Astrocyte of the hippocampus (primary cell): ENCODE data around the gene MGST1.
"Not testable (repeated sequence)": the region's sequence is repeated elsewhere in the genome, so short reads cannot be mapped to it uniquely, and the experiment has no call there.

Experiments
- DNase-seq: peaks from one replicate; pipeline ENCODE4 v3.0.0; 2011; ENCODE audit warnings: low read depth, low spot score

Gene MGST1

DNA sequence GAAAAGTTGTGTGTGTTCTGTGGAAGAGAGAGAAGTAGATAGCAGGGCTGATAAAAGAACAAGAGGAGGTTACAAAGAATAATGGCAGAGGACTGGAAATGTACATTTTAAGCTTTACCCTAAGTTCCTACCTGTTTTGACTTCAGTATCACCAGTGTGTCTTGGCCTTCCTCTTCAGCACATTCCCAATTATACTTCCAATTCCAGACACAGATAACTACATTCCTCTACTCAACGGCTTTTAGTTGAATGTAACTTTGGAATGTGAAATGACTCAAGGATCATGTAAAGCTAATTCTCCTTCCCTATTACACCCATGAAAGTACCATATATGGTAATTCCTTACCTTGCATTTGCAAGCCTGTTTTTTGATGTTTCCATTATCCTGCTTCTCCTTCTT lies 5.0 kb downstream of the MGST1 start:
- peak; percentile 36 for DNase-seq

DNA sequence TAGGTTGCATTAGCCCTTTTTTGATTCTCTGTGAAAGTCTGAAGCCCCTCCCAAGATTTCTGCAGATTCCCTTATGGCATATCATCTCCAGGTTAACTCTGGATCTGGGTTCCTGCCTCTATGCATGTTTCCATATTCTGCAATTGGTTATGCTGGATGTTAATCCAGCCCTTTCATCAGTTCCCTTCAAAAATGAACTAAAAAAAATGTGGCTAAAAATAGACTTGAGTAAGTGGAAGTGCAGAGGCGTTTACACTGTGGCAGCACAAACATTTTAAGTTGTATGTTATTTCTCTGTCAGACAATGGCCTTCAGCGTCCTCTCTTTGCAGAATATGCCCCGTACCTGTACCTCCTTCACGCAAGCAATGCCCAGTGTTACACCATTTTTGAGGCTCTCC lies 11.4 kb downstream of the MGST1 start:
- no peak for DNase-seq

DNA sequence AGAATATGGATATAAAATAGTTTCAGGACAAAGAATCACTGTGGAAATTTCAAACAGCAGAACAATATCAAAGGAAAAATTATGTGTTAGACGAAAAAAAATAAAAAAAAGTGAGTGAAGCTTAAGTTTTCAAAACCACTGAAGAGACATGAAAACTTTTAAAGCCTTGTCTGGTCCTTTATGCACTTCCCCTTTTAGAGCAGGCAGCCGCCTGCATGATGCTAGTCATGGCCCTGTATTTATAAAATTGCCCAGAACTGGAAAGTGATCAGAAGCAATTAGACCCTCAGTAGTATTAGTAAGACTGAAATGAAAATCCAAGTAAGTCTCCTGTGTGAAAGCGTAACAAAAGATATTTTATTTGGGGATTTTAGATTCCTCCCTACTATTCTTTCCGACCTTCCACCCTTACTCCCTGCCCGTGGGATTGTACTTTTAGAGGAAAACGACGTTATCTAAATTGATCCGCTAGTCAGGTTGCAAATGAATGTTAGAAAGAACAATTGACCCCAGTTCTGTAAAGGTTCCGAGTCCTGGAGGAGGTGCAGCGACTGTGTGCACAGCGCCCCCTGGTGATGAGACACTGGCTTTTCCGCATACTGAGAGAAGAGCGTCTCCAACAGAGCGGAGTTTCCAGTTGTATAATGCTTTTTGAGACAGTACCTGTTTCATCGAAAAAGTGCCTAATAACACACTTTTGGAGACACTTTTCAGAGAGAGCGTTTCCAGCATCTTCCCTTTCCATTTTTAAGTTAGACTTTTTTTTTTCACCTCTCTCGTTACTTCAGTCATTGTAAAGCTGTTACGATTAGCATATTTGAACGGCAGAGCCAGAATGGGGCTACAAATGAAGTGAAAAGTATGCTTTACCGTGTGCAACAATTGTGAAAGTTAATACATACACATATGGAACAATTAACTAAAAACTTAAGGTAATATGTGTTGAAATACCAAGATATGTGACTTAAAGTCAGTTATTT lies 12.4 kb downstream of the MGST1 start:
- peak; percentile 40 for DNase-seq

DNA sequence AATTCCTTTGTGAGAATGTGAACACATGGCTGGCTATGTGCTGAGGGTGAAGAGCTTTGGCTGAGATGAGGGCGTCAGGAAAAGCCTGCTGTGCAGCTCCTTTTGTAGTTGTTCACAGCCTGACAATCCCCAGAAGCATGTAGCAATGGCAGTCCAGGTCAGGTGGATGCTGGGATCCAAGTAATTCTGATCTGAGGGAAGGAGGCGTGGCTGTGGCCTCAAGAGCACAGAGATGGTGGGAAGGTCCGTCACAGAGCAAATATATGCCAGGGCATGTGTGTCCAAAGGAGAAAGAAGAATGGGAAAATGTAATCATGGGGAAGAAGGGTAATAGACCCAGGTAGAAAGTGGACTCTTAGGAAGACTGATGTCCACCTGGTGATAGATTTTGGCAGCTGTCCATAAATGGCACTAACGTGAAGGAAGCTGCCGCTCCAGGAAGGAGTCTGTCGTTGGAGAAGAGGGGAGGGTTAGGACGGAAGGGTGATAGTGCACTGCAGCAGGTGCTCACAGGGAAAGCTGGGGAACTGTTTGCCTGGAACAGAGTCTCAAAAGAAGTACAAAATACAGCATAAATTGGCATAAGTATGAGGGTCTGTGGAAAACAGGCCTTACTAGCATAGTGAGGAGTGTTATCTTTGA lies 13.8 kb downstream of the MGST1 start:
- DNase-seq, result no peak

DNA sequence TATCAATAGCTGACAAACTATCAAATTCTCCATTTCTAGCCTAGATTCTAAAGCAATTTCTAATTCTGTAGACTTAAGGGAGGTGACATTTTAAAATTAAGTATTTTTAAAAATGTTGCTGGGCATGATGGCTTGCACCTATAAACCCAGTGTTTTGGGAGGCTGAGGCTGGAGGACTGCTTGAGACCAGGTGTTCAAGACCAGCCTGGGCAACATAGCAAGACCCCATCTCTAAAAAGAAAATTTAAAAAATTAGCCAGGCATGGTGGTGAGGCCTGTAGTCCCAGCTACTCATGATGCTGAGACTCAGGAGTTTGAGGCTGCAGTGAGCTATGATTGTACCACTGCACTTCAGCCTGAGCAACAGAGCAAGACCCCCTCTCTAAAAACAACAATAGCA lies 15.1 kb downstream of the MGST1 start:
- DNase-seq, result no peak

DNA sequence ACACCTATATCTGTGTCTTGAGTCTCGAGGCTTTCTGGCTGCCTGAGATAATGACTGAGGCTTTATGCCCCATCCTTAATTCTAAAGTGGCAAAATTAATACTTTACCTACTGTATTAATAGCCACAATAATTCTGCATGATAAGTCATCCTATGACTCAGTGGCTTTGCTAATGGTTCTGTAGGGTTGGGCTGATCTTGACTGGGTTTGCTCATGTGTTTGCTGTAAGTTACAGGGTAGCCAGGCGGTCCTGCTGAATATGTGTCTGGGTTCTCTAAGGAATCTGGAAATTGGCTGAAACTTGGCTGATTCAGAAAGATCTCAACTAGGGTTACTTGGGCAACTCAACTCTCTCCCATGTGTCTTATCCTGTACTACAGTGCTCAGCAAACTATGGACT lies 21.7 kb downstream of the MGST1 start:
- DNase-seq, result no peak

DNA sequence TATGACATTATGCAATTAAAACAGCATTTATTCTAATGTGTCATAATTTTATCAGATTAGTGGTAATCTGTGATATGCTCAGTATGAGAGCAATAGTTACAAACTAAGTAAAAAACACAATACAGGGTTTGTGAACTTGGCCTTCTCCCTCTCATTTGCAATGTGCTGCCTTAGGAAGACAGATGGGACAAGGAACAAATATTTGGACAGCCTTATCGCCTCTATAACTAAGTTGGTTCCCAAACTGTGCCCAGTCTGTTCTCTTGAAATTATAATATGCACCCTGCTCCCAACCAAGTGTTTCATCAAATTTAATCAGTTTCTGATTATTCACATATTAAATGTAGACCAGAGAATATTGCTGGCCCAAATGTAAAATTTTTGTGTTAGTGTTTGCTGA lies 22.7 kb downstream of the MGST1 start:
- DNase-seq, result no peak

DNA sequence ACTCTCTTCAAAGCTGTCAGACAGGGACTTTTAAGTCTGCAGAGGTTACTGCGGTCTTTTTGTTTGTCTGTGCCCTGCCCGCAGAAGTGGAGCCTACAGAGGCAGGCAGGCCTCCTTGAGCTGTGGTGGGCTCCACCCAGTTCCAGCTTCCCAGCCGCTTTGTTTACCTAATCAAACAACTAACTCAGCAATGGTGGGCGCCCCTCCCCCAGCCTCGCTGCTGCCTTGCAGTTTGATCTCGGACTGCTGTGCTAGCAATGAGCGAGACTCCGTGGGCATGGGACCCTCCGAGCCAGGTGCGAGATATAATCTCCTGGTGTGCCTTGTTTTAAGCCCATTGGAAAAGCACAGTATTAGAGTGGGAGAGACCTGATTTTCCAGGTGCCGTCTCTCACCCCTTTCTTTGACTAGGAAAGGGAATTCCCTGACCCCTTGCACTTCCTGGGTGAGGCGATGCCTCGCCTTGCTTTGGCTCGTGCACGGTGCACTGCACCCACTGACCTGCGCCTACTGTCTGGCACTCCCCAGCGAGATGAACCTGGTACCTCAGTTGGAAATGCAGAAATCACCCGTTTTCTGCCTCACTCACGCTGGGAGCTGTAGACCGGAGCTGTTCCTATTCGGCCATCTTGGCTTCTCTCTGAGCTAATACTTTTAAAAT lies 35.3 kb downstream of the MGST1 start:
- not testable (repeated sequence) for DNase-seq

DNA sequence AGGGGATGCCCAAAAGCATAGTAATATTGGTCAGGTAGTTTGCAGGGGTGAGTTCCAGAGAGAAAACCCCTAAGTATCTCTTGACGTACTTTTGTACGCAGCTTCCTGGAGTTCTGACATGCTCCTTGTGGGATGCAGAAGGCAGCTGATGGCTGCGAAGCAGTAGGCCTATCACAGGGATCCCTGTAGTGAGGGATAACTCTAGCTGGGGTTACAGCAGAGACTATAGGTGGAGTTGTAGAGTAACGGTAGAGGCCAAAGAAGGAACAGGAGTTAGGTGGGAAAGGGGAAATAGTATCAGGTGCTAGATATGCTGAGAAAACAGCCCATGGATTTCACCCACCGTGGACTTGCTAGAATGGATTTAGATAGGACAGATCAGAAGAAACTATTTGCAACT lies 37.3 kb downstream of the MGST1 start:
- no peak for DNase-seq

DNA sequence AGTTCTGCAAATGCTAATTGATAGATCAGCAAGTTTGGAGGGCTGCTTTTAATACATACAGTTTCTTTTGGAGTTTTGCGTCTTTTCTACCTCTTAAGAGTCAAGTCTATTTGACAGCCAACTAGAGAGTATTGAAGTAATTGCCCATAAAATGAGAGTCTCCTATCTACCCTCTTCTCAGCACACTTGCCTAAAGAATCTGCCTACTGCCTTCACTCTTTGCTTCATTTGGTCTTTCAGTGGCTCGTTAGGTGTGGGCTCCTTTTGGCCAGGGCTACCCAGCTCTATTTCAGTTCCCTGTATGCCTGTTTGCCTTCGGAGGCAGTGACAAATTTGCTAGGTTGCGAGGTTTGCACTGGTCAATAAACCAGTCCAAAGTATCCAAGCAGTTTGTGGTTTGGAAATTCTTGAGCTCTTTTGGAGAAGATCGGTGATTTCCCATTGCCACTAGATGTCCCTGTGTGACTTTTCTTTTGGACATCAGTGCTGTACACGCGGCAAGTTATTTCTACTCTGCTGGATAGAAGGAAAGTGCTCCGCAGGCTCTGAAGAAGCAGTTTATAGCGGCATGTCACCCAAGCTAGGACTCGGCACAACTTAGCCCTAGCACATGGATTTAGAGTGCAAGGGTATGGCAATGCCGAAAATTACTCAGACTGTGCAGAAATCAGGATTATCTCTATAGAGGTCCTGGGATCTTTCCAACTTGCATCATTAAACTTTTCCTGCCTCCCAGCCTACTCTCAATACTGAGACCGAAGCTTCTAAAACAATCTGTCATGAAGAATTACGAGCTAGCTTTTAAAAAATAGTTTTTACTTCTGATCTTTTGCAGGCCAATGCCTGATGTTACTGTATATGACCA lies 38.6 kb downstream of the MGST1 start:
- DNase-seq, result peak; percentile 77

DNA sequence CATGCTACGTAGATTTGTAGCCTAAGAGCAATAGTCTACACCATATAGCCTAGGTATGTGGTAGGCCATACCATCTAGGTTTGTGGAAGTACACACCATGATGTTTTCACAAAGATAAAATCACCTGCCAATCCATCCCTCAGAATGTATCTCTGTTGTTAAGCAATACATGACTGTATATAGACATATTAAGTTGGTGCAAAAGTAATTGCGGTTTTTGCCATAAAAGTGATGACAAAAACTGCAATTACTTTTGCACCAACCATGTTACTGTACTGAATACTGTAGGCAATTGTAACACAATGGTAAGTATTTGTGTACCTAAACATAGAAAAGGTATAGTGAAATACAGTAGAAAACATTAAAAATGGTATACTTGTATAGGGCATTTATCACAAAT lies 40.5 kb downstream of the MGST1 start:
- no peak for DNase-seq

DNA sequence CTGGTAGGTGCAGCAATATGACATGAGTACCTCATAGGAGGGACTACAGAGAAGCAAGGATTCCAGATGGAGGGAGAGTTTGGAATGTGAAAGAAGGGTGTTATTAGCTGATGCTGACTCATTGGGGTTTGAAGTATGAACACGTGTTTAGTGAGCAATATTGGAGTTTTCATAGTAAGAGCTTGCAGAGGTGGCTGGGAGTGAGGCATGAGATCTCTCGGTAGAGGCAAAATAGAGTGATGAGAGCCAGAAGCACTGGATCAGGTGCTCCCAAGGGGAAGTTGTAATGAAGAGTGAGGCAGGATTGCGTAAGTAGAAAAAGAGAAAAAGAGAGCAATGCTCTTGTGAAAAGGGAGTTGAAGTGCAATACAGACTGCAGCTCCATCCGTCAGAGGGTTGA lies 42.1 kb downstream of the MGST1 start:
- DNase-seq, result peak; percentile 29

DNA sequence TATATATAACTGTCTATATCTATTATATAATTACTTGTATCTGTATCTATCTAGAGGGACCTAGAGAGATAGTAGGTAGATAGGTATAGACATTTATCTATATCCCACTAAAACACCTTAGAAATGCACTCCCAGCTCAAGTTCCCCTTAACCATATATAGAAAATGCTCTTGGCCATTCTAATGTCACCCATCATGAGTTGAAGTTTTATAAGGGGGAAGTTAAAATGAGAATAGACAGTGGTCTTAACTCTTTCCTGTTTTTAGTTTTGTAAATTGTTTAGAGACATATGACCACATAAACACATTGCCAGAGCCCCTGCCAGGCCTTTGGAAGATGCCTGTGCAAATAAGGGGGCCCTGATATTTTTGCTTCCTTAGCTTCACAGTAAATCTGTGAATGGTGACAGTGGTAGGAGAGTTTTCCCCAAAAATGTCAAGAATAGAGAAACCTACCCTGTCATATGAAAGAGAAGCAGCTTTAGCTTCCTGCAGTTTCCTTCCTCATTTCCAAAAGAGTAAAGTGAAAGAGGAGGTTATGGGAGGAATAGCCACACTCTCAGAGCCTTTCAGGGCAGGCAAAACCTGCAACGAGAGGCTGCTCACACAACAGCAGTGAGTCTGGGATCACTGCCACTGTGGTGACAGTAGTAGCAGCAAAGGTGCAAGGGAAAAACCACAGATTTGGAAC lies 45.5 kb downstream of the MGST1 start:
- DNase-seq, result no peak

DNA sequence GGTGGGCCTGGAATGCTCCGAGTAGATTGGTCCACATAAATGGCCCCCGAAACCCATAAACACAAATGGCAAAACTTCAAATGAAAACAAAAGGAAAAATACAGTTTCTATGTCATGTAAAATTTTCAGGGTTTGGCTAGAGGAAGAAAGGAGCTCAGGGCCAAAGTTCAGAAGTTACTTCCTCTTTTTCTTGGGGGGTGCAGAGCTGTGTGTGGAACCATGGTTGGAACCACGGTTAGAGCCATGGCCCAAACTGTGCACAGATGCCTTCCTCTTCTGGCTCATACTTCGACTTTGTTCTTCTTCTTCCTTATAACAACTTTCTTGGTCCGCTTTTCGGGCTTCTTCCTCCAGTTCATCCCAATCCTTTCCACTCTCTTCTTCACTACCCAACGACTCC lies 51.7 kb downstream of the MGST1 start:
- DNase-seq, result no peak

DNA sequence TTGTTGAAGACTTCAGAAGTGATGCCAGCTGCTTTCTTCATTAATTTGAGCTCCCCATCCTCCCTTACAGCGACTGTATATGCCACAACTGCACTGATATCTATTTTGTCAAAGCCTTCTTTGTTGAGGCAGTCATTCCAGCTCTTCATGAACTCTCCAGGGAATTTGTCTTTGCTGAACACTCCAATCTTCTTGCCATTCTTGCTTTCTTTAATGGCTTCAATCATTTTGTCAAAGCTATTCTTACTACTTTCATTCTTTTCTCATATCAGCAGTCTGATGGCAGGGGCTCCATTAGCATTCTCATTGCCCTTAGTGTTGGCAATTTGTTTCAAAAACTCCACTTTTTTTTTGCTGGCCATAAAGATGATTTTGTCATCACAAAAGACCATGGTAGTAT lies 54.4 kb downstream of the MGST1 start:
- DNase-seq, result not testable (repeated sequence)

DNA sequence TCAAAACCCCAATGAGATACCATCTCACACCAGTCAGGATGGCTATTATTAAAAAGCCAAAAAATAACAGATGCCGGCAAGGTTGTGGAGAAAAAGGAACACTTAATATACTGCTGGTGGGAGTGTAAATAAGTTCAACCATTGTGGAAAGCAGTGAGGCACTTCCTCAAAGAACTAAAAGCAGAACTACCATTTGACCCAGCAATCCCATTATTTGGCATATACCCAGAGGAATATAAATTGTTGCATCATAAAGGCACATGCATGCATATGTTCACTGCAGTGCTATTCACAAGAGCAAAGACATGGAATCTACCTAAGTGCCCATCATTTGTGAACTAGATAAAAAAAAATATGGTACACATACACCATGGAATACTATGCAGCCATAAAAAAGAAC lies 59.9 kb downstream of the MGST1 start:
- DNase-seq, result no peak
